ENCODE results near the gene SMAD9. TPM values are rescaled to one million over a fixed set of nuclear protein-coding genes. Genes with fewer than 3 reads are reported as not detected.

Gene SMAD9
- total RNA-seq, 2 experiments from 2014 or later: not detected

DNA sequence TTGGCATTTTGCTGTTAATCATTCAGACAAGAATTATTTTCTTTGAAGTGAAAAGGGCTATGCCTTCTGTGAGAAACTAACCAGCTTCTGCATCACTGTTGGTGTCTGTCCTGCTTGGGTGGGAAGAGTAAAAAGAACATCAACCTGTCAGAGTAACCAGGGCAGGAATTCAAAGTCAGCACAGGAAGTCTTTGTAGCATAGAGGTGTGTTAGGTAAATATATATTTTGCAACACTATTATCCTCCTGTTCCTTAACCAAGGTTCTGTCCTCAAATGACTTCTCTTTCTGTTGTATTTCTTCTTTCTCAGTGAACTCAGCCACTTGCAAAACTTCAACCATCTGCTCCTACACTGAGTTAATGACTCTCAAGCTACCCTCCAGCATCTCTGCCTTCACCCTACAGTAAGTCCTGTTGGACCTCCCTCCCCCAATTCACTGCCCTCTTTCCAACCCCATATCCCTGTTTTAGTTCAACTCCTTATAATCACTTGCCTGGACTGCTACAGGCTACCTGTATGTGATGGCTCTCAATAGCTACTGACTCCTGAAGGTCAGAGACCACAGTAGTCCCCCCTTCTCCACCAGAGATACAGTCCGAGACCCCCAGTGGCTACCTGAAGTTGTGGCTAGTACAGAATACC is 49.9 kb downstream of the SMAD9 start:
- POLR2A ChIA-PET: no interaction called here
- Mint-ChIP-seq H3K27ac (no peak overlapping the region), H3K9me3 (no peaks in the 10 kb centered on the region), H3K36me3 (no peaks in the 10 kb centered on the region), H3K27me3 (peaks cover 29% of the 10 kb centered on the region), H3K4me3 (no peak overlapping the region), H3K4me1 (peaks cover 3% of the 10 kb centered on the region)
- ATAC-seq (ENCODE audit: low read depth) (no peak), DNase-seq (no peak)

GRCh38 chr13:36866232-36866631 is 53.8 kb downstream of the SMAD9 start:
- Mint-ChIP-seq H3K27me3 (peaks cover 42% of the 10 kb centered on the region), H3K4me1 (peaks cover 11% of the 10 kb centered on the region)
- POLR2A ChIA-PET: no interaction called here

GRCh38 chr13:36865265-36865664 is 54.8 kb downstream of the SMAD9 start:
- Mint-ChIP-seq H3K4me1 (peaks cover 11% of the 10 kb centered on the region), H3K27me3 (peaks cover 42% of the 10 kb centered on the region), H3K36me3 (no peaks in the 10 kb centered on the region), H3K27ac (no peak overlapping the region), H3K9me3 (no peaks in the 10 kb centered on the region), H3K4me3 (no peak overlapping the region)
- no peak for ATAC-seq (ENCODE audit: low read depth)
- DNase-seq: no peak
- POLR2A ChIA-PET: no interaction called here

More at GRCh38 chr13:36866232-36866631, 53.8 kb downstream of the SMAD9 start:
- H3K9me3 Mint-ChIP-seq: no peaks in the 10 kb centered on the region
- ATAC-seq (ENCODE audit: low read depth): no peak
- no peak for DNase-seq
- no peak overlapping the region for H3K4me3 Mint-ChIP-seq
- no peaks in the 10 kb centered on the region for H3K36me3 Mint-ChIP-seq
- no peak overlapping the region for H3K27ac Mint-ChIP-seq

DNA sequence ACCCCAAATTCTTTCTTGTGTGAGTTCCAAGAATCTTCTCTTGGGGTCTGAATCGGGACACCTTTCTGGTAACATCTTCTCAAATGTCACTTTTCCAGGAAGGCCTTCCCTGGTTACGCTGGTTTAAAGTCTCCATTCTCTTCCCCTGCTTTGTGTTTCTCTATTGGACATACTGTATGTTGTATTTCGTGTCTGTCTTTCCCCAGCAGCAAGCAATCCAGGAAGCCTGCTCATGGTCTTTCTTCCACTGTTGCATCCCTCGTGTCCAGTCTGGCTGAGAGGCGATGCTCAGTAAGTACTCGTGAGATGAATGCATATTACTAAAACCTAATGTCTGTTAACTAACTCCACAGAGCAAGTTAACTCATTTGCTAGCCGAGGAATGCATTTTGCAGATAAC is 57.3 kb downstream of the SMAD9 start:
- POLR2A ChIA-PET: no interaction called here

GRCh38 chr13:36862002-36862685 is 57.9 kb downstream of the SMAD9 start:
- Mint-ChIP-seq H3K27me3 (peaks cover 38% of the 10 kb centered on the region), H3K9me3 (no peaks in the 10 kb centered on the region), H3K4me3 (peak overlapping the region; percentile 11), H3K36me3 (no peaks in the 10 kb centered on the region), H3K27ac (no peak overlapping the region), H3K4me1 (peaks cover 11% of the 10 kb centered on the region)
- ATAC-seq (ENCODE audit: low read depth): peak; percentile 42
- DNase-seq: no peak
- POLR2A ChIA-PET: no interaction called here

More for the DNA sequence above, 57.3 kb downstream of the SMAD9 start:
- Mint-ChIP-seq H3K27ac (no peak overlapping the region), H3K27me3 (peaks cover 43% of the 10 kb centered on the region), H3K4me3 (peak overlapping the region; percentile 55), H3K4me1 (peaks cover 11% of the 10 kb centered on the region), H3K36me3 (no peaks in the 10 kb centered on the region), H3K9me3 (no peaks in the 10 kb centered on the region)
- ATAC-seq (ENCODE audit: low read depth) (no peak), DNase-seq (no peak)

DNA sequence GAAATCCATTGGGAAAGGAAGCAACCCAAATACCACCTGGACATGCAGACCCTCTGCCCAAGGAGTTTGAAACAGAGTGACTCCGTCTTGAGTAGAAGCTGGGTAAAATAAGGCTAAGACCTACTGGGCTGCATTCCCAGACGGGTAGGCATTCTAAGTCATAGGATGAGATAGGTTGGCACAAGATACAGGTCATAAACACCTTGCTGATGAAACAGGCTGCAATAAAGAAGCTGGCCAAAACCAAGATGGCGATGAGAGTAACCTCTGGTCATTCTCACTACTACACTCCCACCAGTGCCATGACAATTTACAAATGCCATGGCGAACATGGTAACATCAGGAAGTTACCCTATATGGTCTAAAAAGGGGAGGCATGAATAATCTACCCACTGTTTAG is 60.8 kb downstream of the SMAD9 start:
- no peak overlapping the region for H3K4me3 Mint-ChIP-seq
- DNase-seq: no peak
- H3K27me3 Mint-ChIP-seq: peaks cover 30% of the 10 kb centered on the region
- H3K4me1 Mint-ChIP-seq: peaks cover 11% of the 10 kb centered on the region
- H3K36me3 Mint-ChIP-seq: no peaks in the 10 kb centered on the region
- H3K9me3 Mint-ChIP-seq: no peaks in the 10 kb centered on the region
- POLR2A ChIA-PET: no interaction called here
- no peak overlapping the region for H3K27ac Mint-ChIP-seq
- ATAC-seq (ENCODE audit: low read depth): no peak

DNA sequence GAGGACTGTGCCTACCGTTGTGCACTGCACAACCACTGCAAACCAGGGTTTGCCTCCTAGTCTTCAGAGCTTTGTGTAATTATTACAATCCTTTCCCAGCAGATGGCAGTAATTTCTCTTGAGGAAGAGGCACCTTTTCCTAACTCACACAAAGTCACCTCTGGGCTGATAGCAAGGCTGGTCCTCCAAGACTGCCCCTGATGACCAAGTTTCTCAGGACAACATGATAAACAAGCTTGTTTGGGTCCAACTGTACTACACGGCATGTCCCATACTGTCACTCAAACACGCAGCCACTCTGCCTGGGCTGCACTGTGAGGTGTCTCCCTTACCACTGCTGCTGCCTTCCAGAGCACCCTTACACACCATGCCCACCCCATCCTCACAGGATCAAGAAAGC is 61.7 kb downstream of the SMAD9 start:
- POLR2A ChIA-PET: no interaction called here
- Mint-ChIP-seq H3K4me1 (peaks cover 11% of the 10 kb centered on the region), H3K36me3 (no peaks in the 10 kb centered on the region), H3K4me3 (no peak overlapping the region), H3K27me3 (peaks cover 22% of the 10 kb centered on the region), H3K27ac (no peak overlapping the region), H3K9me3 (no peaks in the 10 kb centered on the region)
- ATAC-seq (ENCODE audit: low read depth) (peak; percentile 30), DNase-seq (no peak)

GRCh38 chr13:36857253-36857652 is 62.8 kb downstream of the SMAD9 start:
- Mint-ChIP-seq H3K4me1 (peaks cover 4% of the 10 kb centered on the region), H3K9me3 (no peaks in the 10 kb centered on the region), H3K36me3 (no peaks in the 10 kb centered on the region), H3K27me3 (peaks cover 16% of the 10 kb centered on the region), H3K27ac (no peak overlapping the region), H3K4me3 (no peak overlapping the region)
- POLR2A ChIA-PET: no interaction called here
- no peak for ATAC-seq (ENCODE audit: low read depth)
- DNase-seq: no peak

- ATAC-seq (ENCODE audit: low read depth) (no peak), DNase-seq (no peak)
- no peak overlapping the region for H3K27ac Mint-ChIP-seq
- POLR2A ChIA-PET: interaction anchor here (0.6 kb wide), 1 partner anchor 596 kb away, joined by 5 read pairs; no protein-coding TSS in a partner anchor
- peaks cover 3% of the 10 kb centered on the region for H3K27me3 Mint-ChIP-seq
- no peaks in the 10 kb centered on the region for H3K4me1 Mint-ChIP-seq
- H3K4me3 Mint-ChIP-seq: no peak overlapping the region
- no peaks in the 10 kb centered on the region for H3K36me3 Mint-ChIP-seq
- H3K9me3 Mint-ChIP-seq: no peaks in the 10 kb centered on the region
These were observed 69.1 kb downstream of the SMAD9 start for GRCh38 chr13:36850790-36851438.

- DNase-seq: no peak
These were observed 71.6 kb downstream of the SMAD9 start for GRCh38 chr13:36848199-36848982.

GRCh38 chr13:36847606-36848005 is 72.4 kb downstream of the SMAD9 start:
- Mint-ChIP-seq H3K4me1 (no peaks in the 10 kb centered on the region), H3K4me3 (no peak overlapping the region), H3K36me3 (peaks cover 2% of the 10 kb centered on the region), H3K9me3 (no peaks in the 10 kb centered on the region), H3K27me3 (no peaks in the 10 kb centered on the region), H3K27ac (no peak overlapping the region)
- ATAC-seq (ENCODE audit: low read depth) (no peak), DNase-seq (no peak)
- POLR2A ChIA-PET: no interaction called here

More at GRCh38 chr13:36848199-36848982, 71.6 kb downstream of the SMAD9 start:
- Mint-ChIP-seq H3K27me3 (no peaks in the 10 kb centered on the region), H3K4me1 (no peaks in the 10 kb centered on the region), H3K27ac (no peak overlapping the region), H3K9me3 (no peaks in the 10 kb centered on the region), H3K36me3 (peaks cover 2% of the 10 kb centered on the region), H3K4me3 (no peak overlapping the region)
- POLR2A ChIA-PET: no interaction called here
- ATAC-seq (ENCODE audit: low read depth): peak; percentile 50

DNA sequence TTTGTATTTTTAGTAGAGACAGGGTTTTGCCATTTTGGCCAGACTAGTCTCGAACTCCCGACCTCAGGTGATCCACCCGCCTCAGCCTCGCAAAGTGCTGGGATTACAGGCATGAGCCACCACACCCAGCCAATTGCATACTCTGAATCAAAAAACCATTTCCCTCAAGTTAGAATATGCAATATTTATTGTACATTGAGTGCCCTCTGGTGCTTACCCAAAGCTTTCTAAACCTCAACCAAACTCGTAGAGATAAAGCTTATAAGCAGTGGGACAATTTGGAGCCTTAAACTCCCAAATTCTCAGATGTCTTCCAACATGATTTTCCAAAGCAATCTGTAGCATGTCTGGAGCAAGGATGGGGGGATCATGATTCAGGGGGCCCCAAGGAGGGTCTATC is 78.6 kb downstream of the SMAD9 start:
- no peak overlapping the region for H3K27ac Mint-ChIP-seq
- DNase-seq: no peak
- no peak for ATAC-seq (ENCODE audit: low read depth)
- H3K9me3 Mint-ChIP-seq: no peaks in the 10 kb centered on the region
- H3K27me3 Mint-ChIP-seq: no peaks in the 10 kb centered on the region
- no peak overlapping the region for H3K4me3 Mint-ChIP-seq
- no peaks in the 10 kb centered on the region for H3K4me1 Mint-ChIP-seq
- peaks cover 4% of the 10 kb centered on the region for H3K36me3 Mint-ChIP-seq
- POLR2A ChIA-PET: no interaction called here

GRCh38 chr13:36840718-36841250 is 79.3 kb downstream of the SMAD9 start:
- DNase-seq (no peak), ATAC-seq (ENCODE audit: low read depth) (no peak)
- Mint-ChIP-seq H3K9me3 (no peaks in the 10 kb centered on the region), H3K36me3 (peaks cover 6% of the 10 kb centered on the region), H3K27ac (no peak overlapping the region), H3K4me3 (no peak overlapping the region), H3K27me3 (no peaks in the 10 kb centered on the region), H3K4me1 (no peaks in the 10 kb centered on the region)
- POLR2A ChIA-PET: no interaction called here
